ENCODE results near the gene CST1.
"Not testable (repeated sequence)": the region's sequence is repeated elsewhere in the genome, so short reads cannot be mapped to it uniquely, and the experiment has no call there.

Gene CST1

GRCh38 chr20:23753589-23753988 is 2.9 kb upstream of the CST1 start:
- DNase-seq, result no peak

GRCh38 chr20:23753194-23753548 is 2.4 kb upstream of the CST1 start:
- no peak for DNase-seq

- no peak for DNase-seq
Measured at GRCh38 chr20:23752481-23753193, 1.9 kb upstream of the CST1 start.

- no peak for DNase-seq
Measured at GRCh38 chr20:23752019-23752418, 1.3 kb upstream of the CST1 start.

- no peak for DNase-seq
Measured at GRCh38 chr20:23749746-23750145, 989 bp downstream of the CST1 start.

- DNase-seq, result not testable (repeated sequence)
Measured at GRCh38 chr20:23748975-23749374, 1.8 kb downstream of the CST1 start.

GRCh38 chr20:23747551-23747950 is 3.2 kb downstream of the CST1 start:
- not testable (repeated sequence) for DNase-seq

- DNase-seq, result not testable (repeated sequence)
Measured at GRCh38 chr20:23747092-23747491, 3.6 kb downstream of the CST1 start.

- DNase-seq, result no peak
Measured at GRCh38 chr20:23746321-23746720, 4.4 kb downstream of the CST1 start.

GRCh38 chr20:23745247-23745646 is 5.5 kb downstream of the CST1 start:
- DNase-seq, result no peak

- no peak for DNase-seq
Measured at GRCh38 chr20:23744817-23745216, 5.9 kb downstream of the CST1 start.

GRCh38 chr20:23735391-23735790 is 15.3 kb downstream of the CST1 start:
- not testable (repeated sequence) for DNase-seq

GRCh38 chr20:23734949-23735348 is 15.8 kb downstream of the CST1 start:
- DNase-seq, result not testable (repeated sequence)

- DNase-seq, result not testable (repeated sequence)
Measured at GRCh38 chr20:23734440-23734839, 16.3 kb downstream of the CST1 start.

- DNase-seq, result no peak
Measured at GRCh38 chr20:23727016-23727415, 23.7 kb downstream of the CST1 start.

GRCh38 chr20:23725102-23725501 is 25.6 kb downstream of the CST1 start:
- no peak for DNase-seq

GRCh38 chr20:23723659-23724307 is 27.0 kb downstream of the CST1 start:
- not testable (repeated sequence) for DNase-seq

GRCh38 chr20:23722851-23723250 is 27.9 kb downstream of the CST1 start:
- not testable (repeated sequence) for DNase-seq

GRCh38 chr20:23721962-23722361 is 28.8 kb downstream of the CST1 start:
- DNase-seq, result no peak

GRCh38 chr20:23719351-23719750 is 31.4 kb downstream of the CST1 start:
- not testable (repeated sequence) for DNase-seq

- DNase-seq, result not testable (repeated sequence)
Measured at GRCh38 chr20:23711778-23712177, 39.0 kb downstream of the CST1 start.

- DNase-seq, result no peak
Measured at GRCh38 chr20:23710771-23711170, 40.0 kb downstream of the CST1 start.

GRCh38 chr20:23705895-23706294 is 44.8 kb downstream of the CST1 start:
- DNase-seq, result no peak

GRCh38 chr20:23702021-23702420 is 48.7 kb downstream of the CST1 start:
- DNase-seq, result no peak

- DNase-seq, result no peak
Measured at GRCh38 chr20:23700931-23701330, 49.8 kb downstream of the CST1 start.
